HepG2 (cell line): ENCODE results near the gene SOBP. TPM values are rescaled to one million over a fixed set of nuclear protein-coding genes. Genes with fewer than 3 reads are reported as not detected.

Experiments
- CHCHD3 ChIP-seq: sonication (generic); formaldehyde crosslinking; IDR thresholded peaks from 2 replicates; pipeline ENCODE4 v1.8.0; 2022; ENCODE audit warnings: mild to moderate bottlenecking, missing genetic modification reagents, moderate library complexity
- FOXO4 ChIP-seq: sonication (generic); formaldehyde crosslinking; conservative IDR thresholded peaks from 2 replicates; pipeline ENCODE4 v1.8.1; 2023; ENCODE audit warnings: missing genetic modification reagents
- HOXA3 ChIP-seq: sonication (generic); formaldehyde crosslinking; IDR thresholded peaks from 2 replicates; pipeline ENCODE4 v1.5.0; 2020; ENCODE audit warnings: missing genetic modification reagents
- KMT2A ChIP-seq: sonication (generic); formaldehyde crosslinking; IDR thresholded peaks from 2 replicates; pipeline ENCODE4 v1.4.0; 2020; ENCODE audit warnings: missing genetic modification reagents
- MZF1 ChIP-seq: sonication (generic); formaldehyde crosslinking; IDR thresholded peaks from 2 replicates; pipeline ENCODE4 v1.8.1; 2023; ENCODE audit warnings: mild to moderate bottlenecking, missing genetic modification reagents, borderline replicate concordance
- RAD21 ChIP-seq: fragments of 450-650 bp; formaldehyde crosslinking; IDR thresholded peaks from 2 replicates; pipeline ENCODE4 v1.5.0; 2020; ENCODE audit warnings: mild to moderate bottlenecking
- RAD51 ChIP-seq: fragments of 450-650 bp; IDR thresholded peaks from 2 replicates; pipeline ENCODE4 v1.6.1; 2016; ENCODE audit warnings: borderline replicate concordance
- SAP130 ChIP-seq: IDR thresholded peaks from 2 replicates; pipeline ENCODE4 v1.6.1; 2016; ENCODE audit warnings: low read depth
- TAF1 ChIP-seq: sonication (generic); formaldehyde crosslinking; IDR thresholded peaks from 2 replicates; pipeline ENCODE4 v1.4.0; 2020; ENCODE audit warnings: missing genetic modification reagents
- TFE3 ChIP-seq: IDR thresholded peaks from 2 replicates; pipeline ENCODE4 v1.6.1; 2016
- ZNF333 ChIP-seq: sonication (generic); formaldehyde crosslinking; IDR thresholded peaks from 2 replicates; pipeline ENCODE4 v1.4.0; 2020; ENCODE audit warnings: mild to moderate bottlenecking, missing genetic modification reagents, borderline replicate concordance
- ZNF552 ChIP-seq: sonication (generic); formaldehyde crosslinking; IDR thresholded peaks from 2 replicates; pipeline ENCODE4 v1.9.0; 2022; ENCODE audit warnings: missing genetic modification reagents, mild to moderate bottlenecking, borderline replicate concordance
- ZNF672 ChIP-seq: sonication (generic); formaldehyde crosslinking; IDR thresholded peaks from 2 replicates; pipeline ENCODE4 v1.8.1; 2022; ENCODE audit warnings: missing genetic modification reagents
- ZNF746 ChIP-seq: sonication (generic); formaldehyde crosslinking; IDR thresholded peaks from 2 replicates; pipeline ENCODE4 v1.8.0; 2022; ENCODE audit warnings: mild to moderate bottlenecking, missing genetic modification reagents
- ZNF883 ChIP-seq: sonication (generic); formaldehyde crosslinking; IDR thresholded peaks from 2 replicates; pipeline ENCODE4 v1.5.1; 2020; ENCODE audit warnings: mild to moderate bottlenecking, missing genetic modification reagents; ENCODE audit errors: not compliant biosample characterization
- polyA plus RNA-seq, 8 experiments: library from polyadenylated mRNA; depleted of rRNA in 3 of 8; stranded (reverse) in 7 of 8; unstranded in 1 of 8; fragments of >200 nt; fragmentation: Illumina TruSeq in 4 of 8; extraction: Trizol in 4 of 8; gene quantifications; 2 replicates each; pipeline versions ENCODE4 v1.2.1 to v1.2.3, GENCODE V29; 2011 to 2016; ENCODE audit warnings: low read depth in 4 of 8, missing spikeins in 1 of 8, mixed read lengths in 1 of 8; ENCODE audit not compliant: insufficient read depth in 1 of 8
- total RNA-seq, 5 experiments: library from RNA; depleted of rRNA; stranded (reverse); fragments of >200 nt; fragmentation: Illumina TruSeq; extraction: Trizol; gene quantifications; 2 replicates each; pipeline ENCODE4 v1.2.3, GENCODE V29; 2016; ENCODE audit warnings: low read depth in 1 of 5
- TF ChIP-seq, protein P1 (sequence below): IDR thresholded peaks from 2 replicates; pipeline ENCODE4 v1.6.1; 2012; ENCODE audit warnings: inconsistent platforms
- TF ChIP-seq, protein P2 (sequence below): sonication (generic); formaldehyde crosslinking; IDR thresholded peaks from 2 replicates; pipeline ENCODE4 v1.9.0; 2021; ENCODE audit warnings: missing genetic modification reagents, borderline replicate concordance
- TF ChIP-seq, protein P3 (sequence below): sonication (generic); formaldehyde crosslinking; IDR thresholded peaks from 2 replicates; pipeline ENCODE4 v1.8.1; 2023; ENCODE audit warnings: mild to moderate bottlenecking, missing genetic modification reagents, borderline replicate concordance
- TF ChIP-seq, protein P4 (sequence below): sonication (generic); formaldehyde crosslinking; IDR thresholded peaks from 2 replicates; pipeline ENCODE4 v1.9.0; 2021; ENCODE audit warnings: missing genetic modification reagents, borderline replicate concordance

The SOBP gene
- total and polyA plus RNA-seq, 2 of the 13 experiments (the other 11 are each of a cell fraction or from before 2014, with no cell fraction given) = 1.5 to 6.9 TPM

DNA sequence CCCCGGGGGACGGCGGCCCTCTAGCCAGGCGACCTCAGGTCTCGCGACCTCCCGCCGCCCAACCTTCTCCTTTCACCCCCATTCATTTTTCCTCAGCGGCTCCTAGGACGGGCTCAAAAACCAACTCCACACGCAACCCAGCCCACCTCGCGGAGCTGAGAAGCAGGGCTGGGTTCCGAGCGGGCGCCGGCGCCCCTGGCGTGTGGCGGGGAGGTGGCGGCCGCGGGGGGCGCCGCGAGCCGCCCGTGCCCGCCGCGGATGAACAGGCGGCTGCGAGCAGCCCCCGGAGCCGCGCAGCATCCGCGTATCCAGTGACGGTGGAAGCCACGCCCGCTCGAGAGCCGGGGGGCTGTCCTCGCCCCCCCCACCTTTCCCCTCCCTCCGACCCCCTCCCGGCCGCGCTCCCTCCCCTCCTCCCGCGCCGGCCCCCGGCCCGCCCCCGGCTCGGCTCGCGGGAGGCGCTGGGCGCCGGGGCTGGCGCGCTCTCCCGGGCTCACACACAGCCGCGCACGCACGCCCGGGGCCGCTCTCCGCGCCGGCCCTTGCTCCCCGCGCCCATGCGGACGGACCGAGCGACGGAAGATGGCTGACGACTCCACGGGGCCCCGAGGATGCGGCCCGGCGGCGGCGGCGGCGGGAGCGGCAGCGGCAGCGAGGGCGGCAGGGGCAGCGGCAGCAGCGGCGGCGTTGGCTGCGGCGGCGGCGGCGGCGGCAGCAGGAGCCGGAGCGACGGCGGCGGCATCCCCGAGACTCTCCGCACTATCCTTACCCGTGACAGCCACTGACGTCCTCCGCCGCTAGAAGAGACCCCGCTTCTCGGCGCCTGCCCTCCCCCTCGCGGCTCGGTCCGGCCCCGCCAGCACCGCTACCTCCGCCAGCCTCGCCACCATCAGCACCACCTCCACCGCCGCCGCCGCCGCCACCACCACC lies at the start of gene SOBP (continued):
- TF ChIP-seq, protein P1, sequence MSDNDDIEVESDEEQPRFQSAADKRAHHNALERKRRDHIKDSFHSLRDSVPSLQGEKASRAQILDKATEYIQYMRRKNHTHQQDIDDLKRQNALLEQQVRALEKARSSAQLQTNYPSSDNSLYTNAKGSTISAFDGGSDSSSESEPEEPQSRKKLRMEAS = peak; percentile 61; the same call in 1 of the 2 replicates
- TF ChIP-seq RAD51 (no peak), ZNF333 (CRISPR knock-in tag) (no peak), ZNF672 (CRISPR knock-in tag) (peak; percentile 54; the same call in 1 of the 2 replicates), TAF1 (peak; percentile 2), KMT2A (CRISPR knock-in tag) (peak; percentile 31; the same call in 1 of the 2 replicates), ZNF552 (CRISPR knock-in tag) (no peak), MZF1 (CRISPR knock-in tag) (no peak), HOXA3 (CRISPR knock-in tag) (peak; percentile 41; the same call in 1 of the 2 replicates), RAD21 (CRISPR knock-in tag) (0 out of 2 replicates have a peak, but pooled peaks have one; percentile 32), SAP130 (CRISPR knock-in tag) (0 out of 2 replicates have a peak, but pooled peaks have one; percentile 9), ZNF746 (CRISPR knock-in tag) (peak; percentile 40; the same call in 1 of the 2 replicates), ZNF883 (CRISPR knock-in tag) (no peak), TFE3 (CRISPR knock-in tag) (no peak), FOXO4 (CRISPR knock-in tag) (0 out of 2 replicates have a peak, but pooled peaks have one; percentile 27), CHCHD3 (CRISPR knock-in tag) (0 out of 2 replicates have a peak, but pooled peaks have one; percentile 34)
- TF ChIP-seq, protein P2, sequence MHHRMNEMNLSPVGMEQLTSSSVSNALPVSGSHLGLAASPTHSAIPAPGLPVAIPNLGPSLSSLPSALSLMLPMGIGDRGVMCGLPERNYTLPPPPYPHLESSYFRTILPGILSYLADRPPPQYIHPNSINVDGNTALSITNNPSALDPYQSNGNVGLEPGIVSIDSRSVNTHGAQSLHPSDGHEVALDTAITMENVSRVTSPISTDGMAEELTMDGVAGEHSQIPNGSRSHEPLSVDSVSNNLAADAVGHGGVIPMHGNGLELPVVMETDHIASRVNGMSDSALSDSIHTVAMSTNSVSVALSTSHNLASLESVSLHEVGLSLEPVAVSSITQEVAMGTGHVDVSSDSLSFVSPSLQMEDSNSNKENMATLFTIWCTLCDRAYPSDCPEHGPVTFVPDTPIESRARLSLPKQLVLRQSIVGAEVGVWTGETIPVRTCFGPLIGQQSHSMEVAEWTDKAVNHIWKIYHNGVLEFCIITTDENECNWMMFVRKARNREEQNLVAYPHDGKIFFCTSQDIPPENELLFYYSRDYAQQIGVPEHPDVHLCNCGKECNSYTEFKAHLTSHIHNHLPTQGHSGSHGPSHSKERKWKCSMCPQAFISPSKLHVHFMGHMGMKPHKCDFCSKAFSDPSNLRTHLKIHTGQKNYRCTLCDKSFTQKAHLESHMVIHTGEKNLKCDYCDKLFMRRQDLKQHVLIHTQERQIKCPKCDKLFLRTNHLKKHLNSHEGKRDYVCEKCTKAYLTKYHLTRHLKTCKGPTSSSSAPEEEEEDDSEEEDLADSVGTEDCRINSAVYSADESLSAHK (CRISPR knock-in tag) = no peak
- TF ChIP-seq, protein P3, sequence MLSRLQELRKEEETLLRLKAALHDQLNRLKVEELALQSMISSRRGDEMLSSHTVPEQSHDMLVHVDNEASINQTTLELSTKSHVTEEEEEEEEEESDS (CRISPR knock-in tag) = no peak
- TF ChIP-seq, protein P4, sequence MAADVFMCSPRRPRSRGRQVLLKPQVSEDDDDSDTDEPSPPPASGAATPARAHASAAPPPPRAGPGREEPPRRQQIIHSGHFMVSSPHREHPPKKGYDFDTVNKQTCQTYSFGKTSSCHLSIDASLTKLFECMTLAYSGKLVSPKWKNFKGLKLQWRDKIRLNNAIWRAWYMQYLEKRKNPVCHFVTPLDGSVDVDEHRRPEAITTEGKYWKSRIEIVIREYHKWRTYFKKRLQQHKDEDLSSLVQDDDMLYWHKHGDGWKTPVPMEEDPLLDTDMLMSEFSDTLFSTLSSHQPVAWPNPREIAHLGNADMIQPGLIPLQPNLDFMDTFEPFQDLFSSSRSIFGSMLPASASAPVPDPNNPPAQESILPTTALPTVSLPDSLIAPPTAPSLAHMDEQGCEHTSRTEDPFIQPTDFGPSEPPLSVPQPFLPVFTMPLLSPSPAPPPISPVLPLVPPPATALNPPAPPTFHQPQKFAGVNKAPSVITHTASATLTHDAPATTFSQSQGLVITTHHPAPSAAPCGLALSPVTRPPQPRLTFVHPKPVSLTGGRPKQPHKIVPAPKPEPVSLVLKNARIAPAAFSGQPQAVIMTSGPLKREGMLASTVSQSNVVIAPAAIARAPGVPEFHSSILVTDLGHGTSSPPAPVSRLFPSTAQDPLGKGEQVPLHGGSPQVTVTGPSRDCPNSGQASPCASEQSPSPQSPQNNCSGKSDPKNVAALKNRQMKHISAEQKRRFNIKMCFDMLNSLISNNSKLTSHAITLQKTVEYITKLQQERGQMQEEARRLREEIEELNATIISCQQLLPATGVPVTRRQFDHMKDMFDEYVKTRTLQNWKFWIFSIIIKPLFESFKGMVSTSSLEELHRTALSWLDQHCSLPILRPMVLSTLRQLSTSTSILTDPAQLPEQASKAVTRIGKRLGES (CRISPR knock-in tag) = no peak
